C4-2B (cell line): ENCODE results near the gene TRIM46.

Experiments used
- H3K27ac ChIP-seq: fragments of 450-650 bp; 2 replicates; pipeline ENCODE4 v1.5.1; 2017
- CTCF ChIP-seq: fragments of 450-650 bp; conservative IDR thresholded peaks from 2 replicates; pipeline ENCODE4 v1.5.1; 2017; ENCODE audit warnings: mild to moderate bottlenecking
- ZFX ChIP-seq: fragments of 450-650 bp; IDR thresholded peaks from 2 replicates; pipeline ENCODE4 v1.6.1; 2017

Gene TRIM46

GRCh38 chr1:155202731-155203515, 29.3 kb downstream of the TRIM46 start:
- no peak overlapping the region for H3K27ac ChIP-seq
- TF ChIP-seq ZFX, result no peak
- TF ChIP-seq CTCF, result no peak

- TF ChIP-seq CTCF, result no peak
- no peak for TF ChIP-seq ZFX
- no peak overlapping the region for H3K27ac ChIP-seq
Measured at GRCh38 chr1:155205035-155205434, 31.4 kb downstream of the TRIM46 start.

- no peak for TF ChIP-seq CTCF
- no peak for TF ChIP-seq ZFX
- no peak overlapping the region for H3K27ac ChIP-seq
Measured at GRCh38 chr1:155205969-155206593, 32.4 kb downstream of the TRIM46 start.

- H3K27ac ChIP-seq, result no peak overlapping the region
Measured at GRCh38 chr1:155206891-155207805, 33.5 kb downstream of the TRIM46 start.

GRCh38 chr1:155207806-155208540, 34.3 kb downstream of the TRIM46 start, which contains the start of gene THBS3:
TSS of gene THBS3 (minus strand) at chr1:155207897. CDS start at chr1:155207876, 21 bp downstream.
- H3K27ac ChIP-seq, result peak within 1 kb of the TSS; percentile 92
- TF ChIP-seq CTCF (no peak), ZFX (no peak)

More at GRCh38 chr1:155206891-155207805, 33.5 kb downstream of the TRIM46 start:
- no peak for TF ChIP-seq ZFX
- peak; percentile 88 for TF ChIP-seq CTCF

GRCh38 chr1:155208541-155209311, 35.1 kb downstream of the TRIM46 start, which contains the start of gene MTX1:
TSS of gene MTX1 (plus strand) at chr1:155208695. CDS start at chr1:155208805, 110 bp downstream.
- peak within 1 kb of the TSS; percentile 92 for H3K27ac ChIP-seq
- TF ChIP-seq ZFX (peak; percentile 71; the same call in 1 of the 2 replicates), CTCF (no peak)
